ENCODE measurements around the gene TMEM200A.
"Not testable (repeated sequence)": the region's sequence is repeated elsewhere in the genome, so short reads cannot be mapped to it uniquely, and the experiment has no call there.

The TMEM200A gene

GRCh38 chr6:130365166-130366106 is at the start of gene TMEM200A:
TSS of gene TMEM200A (plus strand) at chr6:130366017. CDS start at chr6:130440423, 74,406 bp downstream.
- no peak for DNase-seq (ENCODE audit: low read depth in 2 of 2)

- no peak for DNase-seq (ENCODE audit: low read depth in 2 of 2)
Observed at GRCh38 chr6:130320908-130321307, 44.9 kb upstream of the TMEM200A start.

GRCh38 chr6:130322673-130323268 is 43.0 kb upstream of the TMEM200A start:
- peak; percentile 12 to 18 for DNase-seq (ENCODE audit: low read depth in 2 of 2)

- no peak for DNase-seq (ENCODE audit: low read depth in 2 of 2)
Observed at GRCh38 chr6:130324657-130325056, 41.2 kb upstream of the TMEM200A start.

- no peak for DNase-seq (ENCODE audit: low read depth in 2 of 2)
Observed at GRCh38 chr6:130326496-130326895, 39.3 kb upstream of the TMEM200A start.

GRCh38 chr6:130337534-130337933 is 28.3 kb upstream of the TMEM200A start:
- DNase-seq (ENCODE audit: low read depth in 2 of 2): no peak

GRCh38 chr6:130346324-130346723 is 19.5 kb upstream of the TMEM200A start:
- DNase-seq (ENCODE audit: low read depth in 2 of 2): not testable (repeated sequence)

GRCh38 chr6:130354322-130354721 is 11.5 kb upstream of the TMEM200A start:
- no peak for DNase-seq (ENCODE audit: low read depth in 2 of 2)

GRCh38 chr6:130355572-130355971 is 10.2 kb upstream of the TMEM200A start:
- DNase-seq (ENCODE audit: low read depth in 2 of 2): no peak

GRCh38 chr6:130357436-130357835 is 8.4 kb upstream of the TMEM200A start:
- DNase-seq (ENCODE audit: low read depth in 2 of 2): no peak

- DNase-seq (ENCODE audit: low read depth in 2 of 2): no peak
Observed at GRCh38 chr6:130359736-130360135, 6.1 kb upstream of the TMEM200A start.

GRCh38 chr6:130362128-130362527 is 3.7 kb upstream of the TMEM200A start:
- DNase-seq (ENCODE audit: low read depth in 2 of 2): no peak

- DNase-seq (ENCODE audit: low read depth in 2 of 2): no peak
Observed at GRCh38 chr6:130364224-130364780, 1.5 kb upstream of the TMEM200A start.

GRCh38 chr6:130366107-130367005 is 539 bp downstream of the TMEM200A start:
- DNase-seq (ENCODE audit: low read depth in 2 of 2): no peak

GRCh38 chr6:130367767-130368166 is 1.9 kb downstream of the TMEM200A start:
- DNase-seq (ENCODE audit: low read depth in 2 of 2): no peak

- no peak for DNase-seq (ENCODE audit: low read depth in 2 of 2)
Observed at GRCh38 chr6:130368576-130368975, 2.8 kb downstream of the TMEM200A start.

GRCh38 chr6:130369831-130370230 is 4.0 kb downstream of the TMEM200A start:
- DNase-seq (ENCODE audit: low read depth in 2 of 2): no peak

- DNase-seq (ENCODE audit: low read depth in 2 of 2): no peak
Observed at GRCh38 chr6:130371921-130372420, 6.2 kb downstream of the TMEM200A start.

GRCh38 chr6:130372786-130373185 is 7.0 kb downstream of the TMEM200A start:
- DNase-seq (ENCODE audit: low read depth in 2 of 2): no peak

- no peak for DNase-seq (ENCODE audit: low read depth in 2 of 2)
Observed at GRCh38 chr6:130373992-130374391, 8.2 kb downstream of the TMEM200A start.

GRCh38 chr6:130376936-130377335 is 11.1 kb downstream of the TMEM200A start:
- DNase-seq (ENCODE audit: low read depth in 2 of 2): no peak

Measured in activated CD8-positive, alpha-beta memory T cell treated with anti-CD3 and anti-CD28 coated beads for 4 hours (primary cell).